GM12878 (cell line): ENCODE results near the gene CSMD2. TPM values are rescaled to one million over a fixed set of nuclear protein-coding genes. Genes with fewer than 3 reads are reported as not detected.
A peak's percentile ranks its signal among the peaks of the same experiment; 100 is the strongest.

Source experiments
- ATAC-seq: fragments of 200-7000 bp; cut with Tn5 transposase; 3 replicates; pipeline ENCODE4 v1.9.1; 2020; ENCODE audit warnings: mild to moderate bottlenecking, moderate library complexity
- BruUV-seq: library from RNA; stranded (reverse); fragments of 400-500 nt; replicated peaks from 2 replicates; lab custom pipeline; 2021; lab: Mats Ljungman, UMichigan
- CTCF ChIA-PET: fragments of 300-600 bp; sonication (Branson Sonifier 250); formaldehyde crosslinking; extraction: SDS; loops from one replicate; lab custom pipeline; 2021; ENCODE audit warnings: inconsistent platforms; lab: Yijun Ruan, JAX
- POLR2A ChIA-PET: fragments of 350-600 bp; formaldehyde crosslinking; extraction: SDS; loops from one replicate; lab custom pipeline; 2021; ENCODE audit warnings: inconsistent platforms; lab: Charles Lee
- RAD21 ChIA-PET: fragments of 300-600 bp; sonication (Branson Sonifier 250); formaldehyde crosslinking; loops from one replicate; lab custom pipeline; 2023; ENCODE audit warnings: antibody characterized with exemption; ENCODE audit not compliant: unreplicated experiment; lab: Charles Lee
- SMC1A ChIA-PET: fragments of 300-600 bp; sonication (Branson Sonifier 250); formaldehyde crosslinking; loops from one replicate; lab custom pipeline; 2023; ENCODE audit not compliant: unreplicated experiment, uncharacterized antibody; lab: Charles Lee
- DNase-seq: peaks from one replicate; pipeline ENCODE4 v3.0.0-alpha.2; 2011; ENCODE audit warnings: low read depth, low spot score
- FAIRE-seq: peaks from 3 replicates; lab custom pipeline; 2011; peaks lifted over from hg19 to GRCh38; lab: Jason Lieb, UNC
- H2AFZ ChIP-seq: 2 replicates; pipeline ENCODE4 v1.6.0; 2011; ENCODE audit warnings: low read depth, low read length, control low read depth; ENCODE audit not compliant: control insufficient read depth
- H3K27ac ChIP-seq: 2 replicates; pipeline ENCODE4 v1.5.1; 2011; ENCODE audit warnings: control low read depth; ENCODE audit not compliant: control insufficient read depth, insufficient read depth
- H3K27me3 ChIP-seq, 2 experiments: replicated peaks in 1 of 2; 2 replicates each; pipeline versions ENCODE4 v1.6.0 to v1.6.1; 2011; ENCODE audit warnings: low read length in 1 of 2; ENCODE audit not compliant: control insufficient read depth in 2 of 2, insufficient read depth in 2 of 2
- H3K36me3 ChIP-seq, 2 experiments: 2 replicates each; pipeline ENCODE4 v1.5.1; 2011; ENCODE audit warnings: low read length in 1 of 2; ENCODE audit not compliant: control insufficient read depth in 2 of 2, insufficient read depth in 2 of 2
- H3K4me1 ChIP-seq: 2 replicates; pipeline ENCODE4 v1.6.1; 2011; ENCODE audit warnings: mild to moderate bottlenecking, low read length, moderate library complexity, mixed read lengths; ENCODE audit not compliant: control insufficient read depth, insufficient read depth
- H3K4me2 ChIP-seq: 2 replicates; pipeline ENCODE4 v1.6.0; 2011; ENCODE audit warnings: control low read depth; ENCODE audit not compliant: control insufficient read depth, insufficient read depth
- H3K4me3 ChIP-seq: fragments of 200-600 bp; sonication (generic); 2 replicates; pipeline ENCODE4 v1.5.1; 2016
- H3K79me2 ChIP-seq: 2 replicates; pipeline ENCODE4 v1.6.0; 2011; ENCODE audit warnings: low read length; ENCODE audit not compliant: control insufficient read depth, insufficient read depth
- H3K9ac ChIP-seq: 2 replicates; pipeline ENCODE4 v1.8.0; 2011; ENCODE audit warnings: low read length, control low read depth, mixed read lengths; ENCODE audit not compliant: control insufficient read depth, insufficient read depth
- H3K9me3 ChIP-seq: replicated peaks from 3 replicates; pipeline ENCODE4 v1.5.1; 2011; ENCODE audit warnings: mild to moderate bottlenecking, low read length; ENCODE audit not compliant: control insufficient read depth, insufficient read depth
- H4K20me1 ChIP-seq: 2 replicates; pipeline ENCODE4 v1.6.0; 2011; ENCODE audit not compliant: control insufficient read depth, insufficient read depth
- ATF7 ChIP-seq: fragments of 450-650 bp; IDR thresholded peaks from 2 replicates; pipeline ENCODE4 v1.6.1; 2016; ENCODE audit warnings: low read depth, mild to moderate bottlenecking
- IRF4 ChIP-seq: IDR thresholded peaks from 2 replicates; pipeline ENCODE4 v1.6.1; 2011; ENCODE audit warnings: low read depth, low read length
- KLF5 ChIP-seq: fragments of 450-650 bp; IDR thresholded peaks from 2 replicates; pipeline ENCODE4 v1.6.1; 2014; ENCODE audit warnings: mild to moderate bottlenecking; ENCODE audit not compliant: partially characterized antibody
- NBN ChIP-seq: fragments of 450-650 bp; IDR thresholded peaks from 2 replicates; pipeline ENCODE4 v1.6.1; 2016
- NFYA ChIP-seq: IDR thresholded peaks from 2 replicates; pipeline ENCODE4 v1.6.1; 2011; ENCODE audit warnings: low read depth, mild to moderate bottlenecking, low read length, improper control_type of control experiment, borderline replicate concordance
- NR2C1 ChIP-seq: fragments of 450-650 bp; IDR thresholded peaks from 2 replicates; pipeline ENCODE4 v1.6.1; 2017; ENCODE audit warnings: antibody characterized with exemption, mild to moderate bottlenecking, moderate library complexity
- NR2F1 ChIP-seq: fragments of 450-650 bp; conservative IDR thresholded peaks from 2 replicates; pipeline ENCODE4 v1.6.1; 2017; ENCODE audit warnings: mild to moderate bottlenecking
- RB1 ChIP-seq: fragments of 450-650 bp; formaldehyde crosslinking; IDR thresholded peaks from 2 replicates; pipeline ENCODE4 v1.6.1; 2017; ENCODE audit warnings: mild to moderate bottlenecking, borderline replicate concordance
- RUNX3 ChIP-seq: IDR thresholded peaks from 2 replicates; pipeline ENCODE4 v1.6.1; 2012; ENCODE audit warnings: low read length, inconsistent platforms
- SMAD5 ChIP-seq: IDR thresholded peaks from 2 replicates; pipeline ENCODE4 v1.6.1; 2016; ENCODE audit warnings: antibody characterized with exemption, low read depth
- SMC3 ChIP-seq: IDR thresholded peaks from 2 replicates; pipeline ENCODE4 v1.6.1; 2011; ENCODE audit warnings: low read length, improper control_type of control experiment, borderline replicate concordance
- YY1 ChIP-seq: IDR thresholded peaks from 2 replicates; pipeline ENCODE4 v1.6.1; 2011; ENCODE audit warnings: low read depth, mild to moderate bottlenecking, low read length
- WGBS: methylation state at CpG from one replicate; pipeline ENCODE4 v1.1.6; 2016; ENCODE audit warnings: low lambda C conversion rate; ENCODE audit not compliant: insufficient replicate concordance, insufficient coverage; ENCODE audit errors: missing lambda C conversion rate; 5-methylcytosine and 5-hydroxymethylcytosine counted together
- in situ Hi-C: fragments of 300-500 bp; cut with MboI; formaldehyde crosslinking; loops from 9 replicates; pipeline ENCODE4 v1.14.3; 2018; ENCODE audit warnings: mixed read lengths
- intact Hi-C: fragments of 100-400 bp; cut with micrococcal nuclease; formaldehyde crosslinking; loops from one replicate; pipeline ENCODE4 v1.14.2; 2022; ENCODE audit not compliant: unreplicated experiment
- polyA plus RNA-seq, 11 experiments: library from polyadenylated mRNA; depleted of rRNA in 4 of 11; unstranded in 6 of 11; stranded (reverse) in 5 of 11; fragments of >200 nt; fragmentation: Nextera tagmentation in 4 of 11; fragmentation: Illumina TruSeq in 1 of 11; extraction: Ambion mirVana in 4 of 11; extraction: Trizol in 1 of 11; gene quantifications; 1 replicate in 1 of 11; 2 replicates in 10 of 11; pipeline versions ENCODE4 v1.2.1 to v1.2.3, GENCODE V29; 2011 to 2016; ENCODE audit warnings: inconsistent platforms in 2 of 11, missing spikeins in 2 of 11, low read depth in 1 of 11
- total RNA-seq, 4 experiments: library from RNA; depleted of rRNA in 3 of 4; stranded (reverse); fragments of >200 nt in 3 of 4; fragmentation: Illumina TruSeq in 1 of 4; extraction: Trizol in 1 of 4; gene quantifications; 2 replicates each; pipeline versions ENCODE4 v1.2.1 to v1.2.3, GENCODE V29; 2013 to 2021
- TF ChIP-seq, protein P1 (sequence below): fragments of 450-650 bp; IDR thresholded peaks from 2 replicates; pipeline ENCODE4 v1.6.1; 2016; ENCODE audit warnings: mild to moderate bottlenecking

The CSMD2 gene
- total and polyA plus RNA-seq, 10 of the 15 experiments (the other 5 are each of a cell fraction or from before 2014, with no cell fraction given) = under 0.01 TPM; not detected in 9

DNA sequence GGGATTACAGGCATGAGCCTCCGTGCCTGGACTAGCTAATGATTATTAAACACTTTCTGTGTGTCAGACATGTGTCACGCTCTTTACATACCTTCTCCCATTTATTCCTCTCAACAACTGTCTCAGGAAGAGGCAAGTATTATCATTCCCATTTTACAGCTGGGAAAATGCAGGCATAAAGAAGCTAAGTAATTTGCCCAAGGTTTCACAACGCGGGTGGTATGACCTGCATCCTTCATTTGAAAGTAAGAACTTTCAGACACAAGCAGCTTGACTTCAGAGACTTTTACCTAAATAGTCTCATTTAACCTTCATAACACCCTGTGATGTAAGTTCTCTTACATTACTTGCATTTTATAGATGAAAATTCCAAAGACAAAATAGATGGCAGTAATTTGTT is 693.6 kb downstream of the CSMD2 start:
- Histone ChIP-seq H4K20me1 (no peaks in the 10 kb centered on the region), H3K9me3 (no peaks in the 10 kb centered on the region), H3K27ac (no peak overlapping the region), H3K79me2 (peaks cover 8% of the 10 kb centered on the region), H3K36me3 (no peaks in the 10 kb centered on the region), H3K4me3 (no peak overlapping the region), H3K4me1 (peaks cover 7% of the 10 kb centered on the region), H3K4me2 (peak overlapping the region; percentile 88; the same call in 1 of the 2 replicates), H2AFZ (peak overlapping the region; percentile 95), H3K9ac (no peak overlapping the region), H3K27me3 (no peaks in the 10 kb centered on the region)
- TF ChIP-seq RB1 = no peak
- no peak for TF ChIP-seq NR2C1
- CTCF ChIA-PET = interaction anchor here (0.7 to 9.8 kb wide), 39 partner anchors 10 to 379 kb away, joined by 3 to 239 read pairs (median 4); partner anchors contain the start of gene PHC2
- FAIRE-seq (no peak), ATAC-seq (no peak), DNase-seq (no peak)
- intact Hi-C loops = loop anchor here (5.0 kb wide), 1 partner anchor 141 kb away; no protein-coding TSS in a partner anchor
- WGBS = 64% methylated on average over 4 of the region's 4 CpGs
- in situ Hi-C loops = no loop called here
- RAD21 ChIA-PET = interaction anchor here (0.8 to 6.3 kb wide), 16 partner anchors 8 to 358 kb away, joined by 3 to 103 read pairs (median 6); no protein-coding TSS in a partner anchor
- BruUV-seq = no TSS peak
- POLR2A ChIA-PET = interaction anchor here (1.2 to 2.2 kb wide), 4 partner anchors 10 to 176 kb away, joined by 5 to 10 read pairs (median 8); no protein-coding TSS in a partner anchor
- SMC1A ChIA-PET = interaction anchor here (0.5 to 8.8 kb wide), 36 partner anchors 9 to 849 kb away, joined by 3 to 149 read pairs (median 4); no protein-coding TSS in a partner anchor

DNA sequence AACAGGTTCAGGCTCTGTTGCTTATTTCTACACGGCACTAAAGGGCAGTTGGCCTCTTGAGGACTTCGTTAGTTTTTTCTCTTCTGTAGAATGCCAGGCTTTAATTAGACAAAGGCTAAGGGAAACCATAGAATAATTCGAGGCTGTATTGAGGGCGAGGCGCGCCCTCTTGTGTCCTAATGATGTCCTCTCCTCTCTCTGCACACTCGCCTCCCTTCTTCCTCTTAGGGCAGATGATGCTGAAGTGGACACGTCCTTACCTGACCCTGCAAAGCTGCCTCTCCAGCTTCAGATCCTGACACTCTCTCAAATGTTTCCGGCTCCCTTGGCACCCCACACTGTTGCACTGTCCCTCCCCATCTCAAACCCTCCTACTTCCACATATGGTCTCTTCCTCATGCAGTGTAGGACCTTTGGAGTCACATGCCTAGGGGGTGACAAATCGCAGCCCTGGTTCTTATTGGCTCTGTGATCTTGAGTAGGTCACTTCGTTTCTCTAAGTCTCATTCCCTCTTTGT is 694.5 kb downstream of the CSMD2 start:
- CTCF ChIA-PET = interaction anchor here (0.5 to 9.8 kb wide), 35 partner anchors 10 to 376 kb away, joined by 3 to 239 read pairs (median 5); partner anchors contain the start of gene PHC2
- RAD21 ChIA-PET = interaction anchor here (0.8 to 6.3 kb wide), 12 partner anchors 9 to 357 kb away, joined by 3 to 103 read pairs (median 9); no protein-coding TSS in a partner anchor
- Histone ChIP-seq H3K9me3 (no peaks in the 10 kb centered on the region), H3K27ac (no peak overlapping the region), H3K27me3 (no peaks in the 10 kb centered on the region), H4K20me1 (no peaks in the 10 kb centered on the region), H3K4me2 (no peak overlapping the region), H3K36me3 (no peaks in the 10 kb centered on the region), H2AFZ (peak overlapping the region; percentile 64; the same call in 1 of the 2 replicates), H3K4me3 (no peak overlapping the region), H3K79me2 (peaks cover 8% of the 10 kb centered on the region), H3K9ac (no peak overlapping the region), H3K4me1 (peaks cover 7% of the 10 kb centered on the region)
- in situ Hi-C loops (no loop called here), intact Hi-C loops (loop anchor here (1.0 to 5.0 kb wide), 3 partner anchors 103 to 175 kb away; no protein-coding TSS in a partner anchor)
- BruUV-seq = no TSS peak
- peak; percentile 87 for FAIRE-seq
- SMC1A ChIA-PET = interaction anchor here (0.9 to 8.8 kb wide), 27 partner anchors 8 to 416 kb away, joined by 3 to 149 read pairs (median 5); no protein-coding TSS in a partner anchor
- 0% methylated on average over 11 of the region's 11 CpGs for WGBS
- POLR2A ChIA-PET = interaction anchor here (1.3 to 2.2 kb wide), 3 partner anchors 9 to 175 kb away, joined by 4 to 10 read pairs (median 8); no protein-coding TSS in a partner anchor
- ATAC-seq = peak; percentile 76
- no peak for DNase-seq
- TF ChIP-seq NFYA = no peak
- no peak for TF ChIP-seq ATF7
- no peak for TF ChIP-seq SMAD5
- TF ChIP-seq KLF5 = no peak
- 0 out of 2 replicates have a peak, but pooled peaks have one; percentile 28 for TF ChIP-seq RB1
- TF ChIP-seq, protein P1, sequence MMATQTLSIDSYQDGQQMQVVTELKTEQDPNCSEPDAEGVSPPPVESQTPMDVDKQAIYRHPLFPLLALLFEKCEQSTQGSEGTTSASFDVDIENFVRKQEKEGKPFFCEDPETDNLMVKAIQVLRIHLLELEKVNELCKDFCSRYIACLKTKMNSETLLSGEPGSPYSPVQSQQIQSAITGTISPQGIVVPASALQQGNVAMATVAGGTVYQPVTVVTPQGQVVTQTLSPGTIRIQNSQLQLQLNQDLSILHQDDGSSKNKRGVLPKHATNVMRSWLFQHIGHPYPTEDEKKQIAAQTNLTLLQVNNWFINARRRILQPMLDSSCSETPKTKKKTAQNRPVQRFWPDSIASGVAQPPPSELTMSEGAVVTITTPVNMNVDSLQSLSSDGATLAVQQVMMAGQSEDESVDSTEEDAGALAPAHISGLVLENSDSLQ = no peak
- TF ChIP-seq RUNX3 = no peak
- peak; percentile 76; the same call in 1 of the 2 replicates for TF ChIP-seq SMC3
- no peak for TF ChIP-seq NR2F1
- peak; percentile 56; the same call in 1 of the 2 replicates for TF ChIP-seq NBN
- TF ChIP-seq YY1 = peak; percentile 66; the same call in 1 of the 2 replicates
- TF ChIP-seq IRF4 = 0 out of 2 replicates have a peak, but pooled peaks have one; percentile 19
